KOPT-K1 (cell line): ENCODE data around the gene BRF1.

Experiments
- H3K27ac ChIP-seq: fragments of 200-600 bp; sonication (generic); 2 replicates; pipeline ENCODE4 v1.5.1; 2016; ENCODE audit warnings: antibody characterized with exemption, mild to moderate bottlenecking, low read depth, low read length; ENCODE audit not compliant: poor library complexity, severe bottlenecking
- H3K36me3 ChIP-seq: fragments of 200-600 bp; sonication (generic); 2 replicates; pipeline ENCODE4 v1.5.1; 2017; ENCODE audit warnings: antibody characterized with exemption, mild to moderate bottlenecking, low read length, moderate library complexity; ENCODE audit not compliant: insufficient read depth
- H3K9me3 ChIP-seq: fragments of 200-600 bp; sonication (generic); 2 replicates; pipeline ENCODE4 v1.5.1; 2017; ENCODE audit warnings: antibody characterized with exemption, low read length, mild to moderate bottlenecking; ENCODE audit not compliant: insufficient read depth, poor library complexity, severe bottlenecking

BRF1 gene

DNA sequence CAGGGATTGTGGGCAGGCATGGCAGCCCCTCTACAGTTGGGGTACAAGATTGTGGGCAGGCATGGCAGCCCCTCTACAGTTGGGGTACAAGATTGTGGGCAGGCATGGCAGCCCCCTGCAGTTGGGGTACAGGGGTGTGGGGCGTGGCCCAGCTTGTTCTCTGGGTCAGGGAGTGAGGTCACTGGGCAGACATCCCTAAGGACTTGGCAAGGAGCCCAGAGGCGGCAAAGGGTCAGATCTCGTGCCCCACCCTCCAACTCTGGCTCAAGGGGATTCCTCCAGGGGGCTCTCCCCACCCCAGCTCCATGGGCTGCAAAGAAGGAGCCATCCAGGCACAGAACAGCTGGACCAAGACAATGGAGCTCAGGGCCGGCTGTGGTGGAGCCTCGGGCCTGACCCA lies 93.9 kb downstream of the BRF1 start:
- Histone ChIP-seq H3K27ac (no peak overlapping the region), H3K9me3 (no peaks in the 10 kb centered on the region), H3K36me3 (no peaks in the 10 kb centered on the region; the same call in 1 of the 2 replicates)

DNA sequence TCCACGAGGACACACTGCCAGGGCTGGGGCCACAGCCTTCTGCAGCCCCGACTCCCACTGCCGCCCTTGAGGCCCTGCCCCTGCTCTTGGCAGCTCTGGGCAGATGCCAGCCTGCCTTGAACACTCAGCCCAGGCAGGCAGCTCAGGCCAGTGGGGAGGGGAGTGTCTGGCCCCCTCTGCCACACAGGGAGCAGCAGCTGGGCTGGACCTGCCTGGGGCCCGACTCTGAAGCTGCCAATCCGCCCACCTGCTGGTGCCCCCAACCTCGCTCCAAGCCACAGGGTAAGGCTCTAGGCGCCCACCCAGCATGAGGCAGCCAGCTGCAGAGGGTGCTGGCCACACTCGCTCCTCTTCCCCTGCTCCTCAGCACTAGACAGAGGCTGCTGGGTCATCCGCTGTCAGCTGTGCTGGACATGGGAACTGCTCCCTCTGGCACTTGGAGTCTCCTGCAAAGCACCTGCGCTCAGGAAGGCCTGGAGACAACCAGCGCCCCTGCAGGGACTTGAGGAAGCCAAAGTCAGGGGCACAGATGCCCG lies 95.1 kb downstream of the BRF1 start:
- H3K36me3 ChIP-seq: no peaks in the 10 kb centered on the region; the same call in 1 of the 2 replicates
- H3K27ac ChIP-seq: no peak overlapping the region
- H3K9me3 ChIP-seq: no peaks in the 10 kb centered on the region

DNA sequence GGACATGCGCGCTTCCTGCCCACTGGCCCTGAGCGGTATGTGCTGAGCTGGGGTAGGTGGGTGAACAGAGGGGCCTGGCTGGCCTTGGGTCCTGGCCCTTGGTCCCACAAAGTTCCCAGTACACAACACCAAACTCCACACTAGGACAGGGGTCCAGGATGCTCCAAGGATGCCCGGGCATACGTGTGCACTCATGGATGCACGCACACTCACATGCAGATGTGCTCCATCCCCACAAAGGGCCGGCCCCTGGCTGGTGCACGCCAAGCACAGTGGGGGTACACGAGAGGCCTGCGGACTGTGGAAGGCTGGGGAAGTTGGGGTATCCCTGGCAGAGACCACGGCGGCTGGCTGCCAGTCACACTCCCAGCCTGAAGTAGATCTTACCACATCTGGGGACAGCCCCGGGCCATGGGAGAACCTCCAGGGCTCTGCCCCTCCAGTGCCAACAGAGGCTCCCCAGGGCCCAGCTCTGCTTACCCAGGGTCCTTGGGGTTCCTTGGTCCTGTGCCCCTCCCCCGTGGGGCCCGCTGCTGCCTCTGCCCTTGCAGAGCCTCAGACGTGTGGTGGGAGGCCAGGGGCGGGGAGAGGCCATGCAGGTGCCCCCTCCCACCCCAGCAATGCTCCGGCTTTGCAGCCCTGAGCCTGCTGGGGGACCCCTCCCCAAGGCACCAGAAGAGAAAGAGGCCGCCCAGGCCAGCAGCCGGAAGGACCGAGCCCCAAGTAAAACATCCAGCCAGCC lies 95.7 kb downstream of the BRF1 start:
- no peaks in the 10 kb centered on the region for H3K9me3 ChIP-seq
- no peak overlapping the region for H3K27ac ChIP-seq
- no peaks in the 10 kb centered on the region; the same call in 1 of the 2 replicates for H3K36me3 ChIP-seq

DNA sequence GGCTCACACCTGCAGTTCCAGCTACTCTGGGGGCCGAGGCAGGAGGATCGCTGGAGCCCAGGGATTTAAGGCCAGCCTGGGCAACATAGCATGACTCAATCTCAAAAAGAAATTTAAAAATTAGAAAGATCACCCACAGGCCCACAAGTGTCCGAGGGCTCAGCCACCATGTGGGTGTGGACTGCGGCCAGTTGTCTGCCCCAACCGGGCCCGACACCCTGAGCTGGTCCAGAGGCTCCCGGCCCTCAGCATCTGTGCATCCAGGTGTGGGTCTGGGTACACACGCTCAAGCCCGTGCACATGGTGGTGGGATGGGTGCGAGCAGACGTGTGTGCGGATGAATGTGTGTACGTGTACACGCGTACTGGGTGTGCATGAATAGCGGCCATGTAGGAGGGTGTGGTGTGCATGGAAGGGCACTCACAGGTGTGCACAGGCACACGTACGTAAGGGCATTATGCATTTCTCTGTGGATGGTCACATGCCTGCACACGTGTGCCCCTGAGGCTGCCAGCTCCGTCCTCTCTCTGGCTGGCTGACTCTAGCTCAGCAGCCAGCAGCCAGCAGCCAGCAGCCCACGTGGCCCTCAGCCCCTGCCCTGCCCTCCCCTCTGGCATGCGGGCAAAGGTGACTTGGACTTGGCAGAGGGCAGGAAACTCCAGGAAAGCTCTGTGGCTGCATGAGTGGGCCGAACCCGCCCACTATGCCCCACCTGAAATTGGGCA lies 96.4 kb downstream of the BRF1 start:
- Histone ChIP-seq H3K9me3 (no peaks in the 10 kb centered on the region), H3K27ac (no peak overlapping the region), H3K36me3 (no peaks in the 10 kb centered on the region; the same call in 1 of the 2 replicates)

DNA sequence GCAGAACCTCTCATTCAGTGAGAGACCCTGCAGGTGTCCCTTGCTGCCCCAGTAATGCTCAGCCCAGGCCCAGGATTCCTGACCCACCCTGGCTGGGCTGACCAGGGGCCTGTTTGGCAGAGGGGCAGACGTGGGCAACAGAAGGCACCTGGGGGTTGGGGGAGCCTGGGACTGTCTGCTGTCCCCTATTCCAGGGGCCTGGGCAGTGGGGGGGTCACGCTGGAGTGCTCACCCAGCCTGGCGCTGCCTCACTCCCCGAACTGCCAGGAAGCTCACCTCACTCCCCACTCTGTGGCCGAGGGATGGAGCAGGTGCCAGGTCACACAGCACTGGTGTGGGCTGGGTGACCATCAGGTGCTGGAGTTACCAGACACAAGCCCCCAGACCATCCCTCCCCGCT lies 97.1 kb downstream of the BRF1 start:
- Histone ChIP-seq H3K9me3 (no peaks in the 10 kb centered on the region), H3K27ac (no peak overlapping the region), H3K36me3 (no peaks in the 10 kb centered on the region)

DNA sequence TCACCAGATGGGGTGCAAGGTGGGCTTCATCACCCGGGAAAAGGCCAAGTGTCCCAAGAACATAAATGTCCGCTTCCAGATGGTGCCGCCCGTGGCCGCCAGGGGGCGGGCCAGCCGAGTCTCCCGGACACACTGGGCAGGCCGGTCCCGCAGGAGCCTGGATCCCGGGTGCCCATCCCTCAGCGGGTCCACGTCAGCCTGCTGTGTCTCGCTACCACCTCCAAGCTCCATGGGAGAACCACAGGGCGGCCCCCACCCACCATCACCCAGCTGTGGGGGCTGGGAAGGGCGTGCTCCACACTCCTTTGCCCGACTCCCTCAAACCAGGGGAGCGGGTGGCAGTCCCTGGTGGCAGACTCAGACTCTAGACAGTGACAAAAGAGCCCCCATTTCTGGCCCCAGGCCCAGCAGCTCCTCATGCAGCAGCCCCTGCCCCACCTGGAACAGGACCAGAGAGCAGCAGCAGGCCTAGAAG lies 97.7 kb downstream of the BRF1 start:
- no peaks in the 10 kb centered on the region for H3K36me3 ChIP-seq
- H3K9me3 ChIP-seq: no peaks in the 10 kb centered on the region
- no peak overlapping the region for H3K27ac ChIP-seq

DNA sequence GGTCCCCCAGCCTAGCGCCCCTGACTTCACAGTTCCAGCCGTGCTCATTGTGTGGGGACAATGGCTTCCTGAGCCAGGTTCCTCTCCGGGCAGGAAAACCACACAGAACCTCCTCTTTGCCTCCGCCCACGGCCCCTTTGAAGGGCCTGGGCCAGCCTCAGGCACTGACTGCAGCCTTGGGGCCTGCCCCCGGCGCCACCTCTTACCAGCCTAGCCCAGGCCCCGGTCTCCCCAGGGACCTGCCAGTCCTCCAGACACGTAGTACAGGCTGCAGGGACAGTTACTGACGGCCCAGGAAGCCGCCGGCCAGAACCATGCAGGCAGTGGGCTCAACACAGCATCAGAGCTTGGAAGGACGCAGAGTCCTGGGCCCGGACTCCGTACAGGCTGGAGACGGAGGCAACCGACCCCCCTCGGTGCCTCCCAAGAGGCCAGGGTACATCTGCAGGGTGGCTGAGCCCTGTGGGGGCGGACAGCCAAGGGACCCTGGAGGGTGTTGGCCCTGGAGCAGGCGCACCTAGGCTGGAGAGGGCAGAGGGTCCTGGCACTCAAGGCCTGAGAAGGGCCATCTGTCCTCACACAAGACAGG lies 98.8 kb downstream of the BRF1 start:
- Histone ChIP-seq H3K36me3 (no peaks in the 10 kb centered on the region), H3K9me3 (no peaks in the 10 kb centered on the region), H3K27ac (no peak overlapping the region)

DNA sequence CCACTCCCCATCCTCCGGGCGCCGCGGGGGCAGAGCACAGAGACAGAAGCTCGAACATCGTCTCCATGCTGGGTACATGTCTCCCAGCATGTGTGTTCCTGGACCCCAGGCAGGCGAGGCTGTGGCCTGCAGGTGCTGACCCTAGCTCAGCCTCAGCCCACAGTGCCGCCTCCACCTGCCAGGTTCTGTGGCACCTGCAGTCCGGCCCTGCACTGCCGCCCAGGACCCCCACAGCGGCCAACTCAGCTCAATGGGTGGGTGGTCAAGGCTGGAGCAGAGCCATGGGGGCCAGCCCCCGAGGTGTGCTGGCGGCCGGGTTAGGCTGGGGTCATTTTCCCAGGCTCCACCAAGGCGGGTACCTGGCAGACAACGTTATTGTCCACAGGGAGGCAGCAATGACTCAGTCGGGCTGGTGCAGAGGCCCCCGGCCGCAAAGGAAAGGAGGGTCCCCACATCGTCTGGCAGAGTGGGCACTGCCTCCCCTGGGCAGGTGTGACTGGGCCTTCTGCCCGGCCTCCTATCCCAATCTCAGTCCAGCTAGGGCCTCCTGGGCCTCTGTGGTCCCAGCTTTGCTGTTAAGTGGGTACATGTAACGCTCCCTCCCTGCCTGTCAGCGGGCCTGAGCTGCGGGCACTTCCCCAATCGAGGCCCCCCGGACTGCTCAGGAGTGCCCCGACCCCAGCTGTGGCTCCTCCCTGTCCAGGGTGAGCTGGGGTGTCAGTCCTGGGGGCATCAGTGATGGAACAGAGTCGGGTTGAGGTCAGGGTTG lies 99.5 kb downstream of the BRF1 start:
- no peaks in the 10 kb centered on the region for H3K36me3 ChIP-seq
- H3K27ac ChIP-seq: no peak overlapping the region
- H3K9me3 ChIP-seq: no peaks in the 10 kb centered on the region

DNA sequence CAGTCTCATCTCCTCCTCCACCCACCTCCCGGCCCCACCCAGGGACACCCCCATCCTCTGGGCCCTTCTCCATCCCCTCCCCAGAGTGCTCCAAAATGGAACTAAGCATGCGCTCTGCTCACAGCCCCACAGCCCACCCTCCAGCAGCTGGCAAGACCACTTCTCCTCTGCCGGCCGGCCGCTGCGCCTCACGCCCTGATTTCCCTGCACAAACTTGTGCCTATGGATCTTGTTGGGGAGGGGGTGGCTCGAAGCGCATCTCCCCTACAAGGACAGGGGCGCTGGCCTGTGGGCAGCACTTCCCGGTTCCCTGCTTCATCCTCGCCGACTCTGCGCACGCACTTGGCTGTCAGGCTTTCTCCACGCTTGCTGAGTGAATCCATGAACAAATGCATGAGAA lies 100.2 kb downstream of the BRF1 start:
- Histone ChIP-seq H3K27ac (no peak overlapping the region), H3K9me3 (no peaks in the 10 kb centered on the region), H3K36me3 (no peaks in the 10 kb centered on the region)

DNA sequence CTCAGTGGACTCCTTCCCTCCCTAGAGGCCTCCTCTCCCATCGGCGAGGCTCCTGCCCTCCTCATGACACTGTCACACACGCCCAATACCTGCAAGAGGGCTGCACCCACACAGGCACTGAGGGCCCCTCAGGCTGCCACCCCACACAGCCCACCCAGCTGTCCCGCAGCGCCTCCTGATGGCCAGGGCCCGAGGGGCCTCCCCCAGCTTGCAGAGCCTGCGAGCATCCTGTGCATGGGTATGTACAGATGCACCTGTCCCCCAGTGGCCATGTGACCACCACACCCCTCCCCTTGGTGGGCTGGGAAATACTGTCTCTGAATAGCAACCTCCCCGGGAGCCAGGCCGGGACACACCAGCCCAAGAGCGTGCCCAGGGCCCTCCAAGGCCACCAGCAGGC lies 100.7 kb downstream of the BRF1 start:
- Histone ChIP-seq H3K27ac (no peak overlapping the region), H3K9me3 (no peaks in the 10 kb centered on the region), H3K36me3 (no peaks in the 10 kb centered on the region)

DNA sequence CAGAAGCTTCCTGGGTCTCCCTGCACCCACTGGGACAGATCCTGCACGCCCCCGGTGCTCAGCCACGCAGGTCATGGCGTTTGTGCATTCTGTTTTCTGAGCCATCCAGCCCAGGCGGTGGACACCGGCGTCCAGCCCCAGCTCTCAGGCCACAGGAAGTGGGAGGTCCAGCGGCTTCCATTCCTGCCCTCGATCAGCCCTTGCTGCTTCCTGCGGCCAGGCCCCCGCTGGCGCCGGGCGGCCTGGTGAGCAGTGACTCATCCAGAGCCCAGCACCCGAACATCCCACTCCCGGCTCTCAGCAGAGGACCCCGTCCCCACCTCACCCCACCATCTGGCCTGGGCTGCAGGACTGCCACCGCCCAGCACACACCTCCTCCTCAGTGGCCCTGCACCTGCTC lies 101.7 kb downstream of the BRF1 start:
- Histone ChIP-seq H3K9me3 (no peaks in the 10 kb centered on the region), H3K36me3 (no peaks in the 10 kb centered on the region), H3K27ac (no peak overlapping the region)

DNA sequence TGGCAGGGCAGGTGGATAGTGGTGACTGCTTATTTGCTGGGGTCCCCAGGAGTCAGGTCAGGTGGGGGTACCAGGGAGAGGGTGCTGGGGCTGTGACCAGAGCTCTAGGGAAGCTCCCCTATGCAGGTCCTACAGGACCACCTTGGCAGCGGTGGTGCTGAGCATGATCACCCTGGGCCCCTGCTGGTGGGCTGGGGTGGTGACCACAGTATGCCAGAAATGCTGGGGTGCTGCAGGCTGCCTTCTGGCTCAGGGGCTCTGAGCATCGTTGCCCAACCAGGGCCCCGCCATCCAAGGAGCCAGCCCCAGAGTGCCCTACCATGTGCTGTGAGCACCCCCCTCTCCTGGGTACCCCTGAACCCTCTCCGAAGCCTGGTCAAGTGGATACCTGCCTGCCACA lies 102.2 kb downstream of the BRF1 start:
- H3K36me3 ChIP-seq: no peaks in the 10 kb centered on the region
- no peaks in the 10 kb centered on the region for H3K9me3 ChIP-seq
- H3K27ac ChIP-seq: no peak overlapping the region

DNA sequence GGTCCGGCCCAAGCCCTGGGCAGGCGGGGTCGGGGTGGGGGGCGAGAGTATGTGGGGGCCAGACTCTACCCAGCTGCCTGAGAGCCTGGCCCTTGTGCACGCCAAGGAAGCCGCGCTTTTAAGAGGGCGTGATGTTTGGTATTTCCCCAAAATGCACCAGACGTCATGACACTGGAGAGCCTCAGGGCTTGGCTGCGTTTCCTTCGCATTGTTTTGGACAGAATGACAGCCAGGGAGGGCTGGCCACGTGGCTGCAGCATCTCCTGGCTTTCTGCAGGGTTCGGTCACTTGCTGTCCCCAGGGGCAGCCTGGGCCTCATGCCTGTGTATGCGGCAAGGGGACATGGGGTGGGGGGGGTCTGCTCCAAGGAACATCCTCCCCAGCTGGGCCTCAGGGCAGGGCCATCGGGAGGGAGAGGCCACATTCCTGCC lies 103.6 kb downstream of the BRF1 start:
- H3K27ac ChIP-seq: no peak overlapping the region
- H3K36me3 ChIP-seq: no peaks in the 10 kb centered on the region

DNA sequence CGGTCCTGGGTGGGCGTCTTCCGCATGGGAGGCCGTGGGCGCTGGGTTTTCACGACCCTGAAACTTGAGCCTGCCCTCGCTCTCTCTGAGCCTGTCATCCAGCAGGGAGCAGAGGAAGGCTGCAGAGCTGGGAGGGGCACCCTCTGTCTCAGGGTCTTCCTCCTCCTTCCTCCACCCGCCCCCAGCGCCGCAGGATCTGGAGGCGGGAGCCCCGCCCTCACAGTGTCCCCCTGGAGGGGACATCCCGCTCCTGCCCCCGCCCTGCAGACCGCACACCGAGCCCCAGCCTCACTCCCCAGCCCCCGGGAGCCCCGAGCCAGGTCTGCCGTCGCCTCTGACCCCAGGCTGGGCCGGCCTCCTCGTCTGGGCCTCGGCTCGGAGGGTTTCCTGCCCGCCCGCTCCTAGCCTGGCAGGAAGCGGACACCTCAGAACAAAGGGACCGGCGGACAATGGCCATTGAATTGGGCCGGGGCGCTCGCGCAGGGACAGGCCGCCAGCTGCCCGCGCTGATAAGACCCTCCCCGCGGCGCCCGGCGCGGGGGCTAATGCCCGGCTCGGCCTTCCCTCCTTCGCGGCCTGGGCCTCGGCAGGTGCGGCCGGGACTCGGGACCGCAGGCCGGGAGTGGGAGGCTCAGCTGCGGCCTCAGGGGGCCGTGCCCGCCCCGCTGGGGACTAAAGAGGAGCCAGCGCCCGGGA lies 104.4 kb downstream of the BRF1 start:
- H3K9me3 ChIP-seq: no peaks in the 10 kb centered on the region
- no peaks in the 10 kb centered on the region for H3K36me3 ChIP-seq
- H3K27ac ChIP-seq: no peak overlapping the region

More for the DNA sequence above, 103.6 kb downstream of the BRF1 start:
- H3K9me3 ChIP-seq: no peaks in the 10 kb centered on the region
